Panc1 (cell line): ENCODE data around the gene HOXD13. TPM values are rescaled to one million over a fixed set of nuclear protein-coding genes. Genes with fewer than 3 reads are reported as not detected.

Source experiments
- ATAC-seq: fragments of 200-7000 bp; cut with Tn5 transposase; 2 replicates; pipeline ENCODE4 v1.9.1; 2020; ENCODE audit warnings: mild to moderate bottlenecking, moderate library complexity
- BruUV-seq: library from RNA; stranded (reverse); fragments of 400-500 nt; replicated peaks from 2 replicates; lab custom pipeline; 2021; lab: Mats Ljungman, UMichigan
- CTCF ChIA-PET: fragments of 300-600 bp; sonication (Branson Sonifier 250); formaldehyde crosslinking; loops from one replicate; lab custom pipeline; 2022; ENCODE audit warnings: antibody characterized with exemption; lab: Charles Lee
- POLR2A ChIA-PET: fragments of 300-600 bp; sonication (Branson Sonifier 250); formaldehyde crosslinking; loops from one replicate; lab custom pipeline; 2022; ENCODE audit warnings: antibody characterized with exemption; lab: Charles Lee
- DNase-seq: peaks from one replicate; pipeline ENCODE4 v3.0.0-alpha.2; 2010; ENCODE audit warnings: low read depth, low spot score
- H3K27ac ChIP-seq: 2 replicates; pipeline ENCODE4 v1.5.1; 2011; ENCODE audit warnings: mild to moderate bottlenecking, low read length, inconsistent platforms
- H3K27me3 ChIP-seq: fragments of 200-500 bp; sonication (Bioruptor generic); 2 replicates; pipeline ENCODE4 v1.6.0; 2014; ENCODE audit warnings: low read length, inconsistent platforms; ENCODE audit not compliant: control insufficient read depth, insufficient read depth
- H3K36me3 ChIP-seq: fragments of 200-500 bp; sonication (Bioruptor generic); 2 replicates; pipeline ENCODE4 v1.5.1; 2014; ENCODE audit warnings: inconsistent platforms, mild to moderate bottlenecking, low read length, moderate library complexity; ENCODE audit not compliant: control insufficient read depth, insufficient read depth
- H3K4me1 ChIP-seq: 2 replicates; pipeline ENCODE4 v1.5.1; 2011; ENCODE audit warnings: inconsistent platforms, mild to moderate bottlenecking, low read length, moderate library complexity; ENCODE audit not compliant: control insufficient read depth, insufficient read depth
- H3K4me3 ChIP-seq, 2 experiments: 2 replicates each; pipeline ENCODE4 v1.5.1; 2011 to 2012; ENCODE audit warnings: low read depth in 2 of 2, low read length in 2 of 2, mild to moderate bottlenecking in 2 of 2, inconsistent platforms in 1 of 2, moderate library complexity in 1 of 2
- H3K9me3 ChIP-seq: fragments of 200-500 bp; sonication (Bioruptor generic); 2 replicates; pipeline ENCODE4 v1.5.1; 2014; ENCODE audit warnings: low read depth, mild to moderate bottlenecking, inconsistent platforms, low read length, moderate library complexity; ENCODE audit not compliant: control insufficient read depth, insufficient read depth
- CTCF ChIP-seq: fragments of 450-650 bp; IDR thresholded peaks from 2 replicates; pipeline ENCODE4 v1.5.1; 2017; ENCODE audit warnings: mild to moderate bottlenecking
- POLR2AphosphoS5 ChIP-seq: IDR thresholded peaks from 2 replicates; pipeline ENCODE4 v1.6.1; 2012; ENCODE audit warnings: mild to moderate bottlenecking, low read depth, low read length, moderate library complexity
- REST ChIP-seq, 2 experiments: IDR thresholded peaks; 2 replicates each; pipeline ENCODE4 v1.6.1; 2011 to 2012; ENCODE audit warnings: low read depth in 2 of 2, control low read depth in 1 of 2, low read length in 1 of 2, mild to moderate bottlenecking in 1 of 2, moderate library complexity in 1 of 2; ENCODE audit not compliant: insufficient read depth in 1 of 2
- SIN3A ChIP-seq: IDR thresholded peaks from 2 replicates; pipeline ENCODE4 v1.6.1; 2012; ENCODE audit warnings: low read depth, mild to moderate bottlenecking, low read length, moderate library complexity, borderline replicate concordance; ENCODE audit not compliant: insufficient read depth
- TCF7L2 ChIP-seq: IDR thresholded peaks from 2 replicates; pipeline ENCODE4 v1.6.1; 2011; ENCODE audit warnings: mild to moderate bottlenecking, low read depth, low read length, inconsistent platforms
- in situ Hi-C: cut with HindIII; loops from 2 replicates; pipeline ENCODE4 v1.10.0; 2016; ENCODE audit warnings: low sequenced_read_pairs, low pct_unique_long_range_greater_than_20kb
- intact Hi-C: fragments of 100-400 bp; cut with micrococcal nuclease; formaldehyde crosslinking; loops from one replicate; pipeline ENCODE4 v1.10.0; 2022; ENCODE audit not compliant: unreplicated experiment
- total RNA-seq: library from RNA; stranded (reverse); gene quantifications from one replicate; pipeline ENCODE4 v1.2.1, GENCODE V29; 2021; ENCODE audit not compliant: unreplicated experiment

The HOXD13 gene
- total RNA-seq, 1 experiment from 2014 or later = not detected

GRCh38 chr2:176081837-176082524 lies 10.5 kb upstream of the HOXD13 start:
- Histone ChIP-seq H3K9me3 (no peaks in the 10 kb centered on the region), H3K36me3 (no peaks in the 10 kb centered on the region), H3K27me3 (peaks cover 35% of the 10 kb centered on the region), H3K27ac (no peak overlapping the region), H3K4me1 (peaks cover 6% of the 10 kb centered on the region), H3K4me3 (no peak overlapping the region)
- CTCF ChIA-PET = interaction anchor here (0.7 kb wide), 1 partner anchor 373 kb away, joined by 3 read pairs; no protein-coding TSS in a partner anchor
- POLR2A ChIA-PET = no interaction called here
- in situ Hi-C loops = no loop called here
- intact Hi-C loops = loop anchor here (10.0 kb wide), 1 partner anchor 117 kb away; no protein-coding TSS in a partner anchor
- no TSS peak for BruUV-seq
- DNase-seq = no peak
- TF ChIP-seq POLR2AphosphoS5 (no peak), CTCF (no peak), REST (IDR thresholded peaks at IDR 0.05; ENCODE audit: insufficient read depth in 1 of 2, low read depth in 2 of 2, low read length in 1 of 2) (no peak), SIN3A (no peak), TCF7L2 (no peak)
- ATAC-seq = no peak

GRCh38 chr2:176082525-176082823 lies 10.0 kb upstream of the HOXD13 start:
- ATAC-seq = no peak
- H3K27me3 ChIP-seq = peaks cover 31% of the 10 kb centered on the region
- peaks cover 6% of the 10 kb centered on the region for H3K4me1 ChIP-seq
- intact Hi-C loops = loop anchor here (10.0 kb wide), 1 partner anchor 118 kb away; no protein-coding TSS in a partner anchor
- H3K9me3 ChIP-seq = no peaks in the 10 kb centered on the region
- in situ Hi-C loops = no loop called here
- CTCF ChIA-PET = interaction anchor here (0.5 to 0.7 kb wide), 2 partner anchors 373 to 569 kb away, joined by 3 to 4 read pairs; no protein-coding TSS in a partner anchor
- no peaks in the 10 kb centered on the region for H3K36me3 ChIP-seq
- DNase-seq = no peak
- no peak overlapping the region for H3K4me3 ChIP-seq
- no peak overlapping the region for H3K27ac ChIP-seq
- BruUV-seq = no TSS peak
- POLR2A ChIA-PET = no interaction called here
- TF ChIP-seq TCF7L2 (no peak), POLR2AphosphoS5 (no peak), REST (IDR thresholded peaks at IDR 0.05; ENCODE audit: insufficient read depth in 1 of 2, low read depth in 2 of 2, low read length in 1 of 2) (no peak), SIN3A (no peak), CTCF (no peak)
